GM12878 (cell line): Measurements from ENCODE around the gene PRKCB. TPM values are rescaled to one million over a fixed set of nuclear protein-coding genes. Genes with fewer than 3 reads are reported as not detected.

Experiments
- ATAC-seq: fragments of 200-7000 bp; cut with Tn5 transposase; 3 replicates; pipeline ENCODE4 v1.9.1; 2020; ENCODE audit warnings: mild to moderate bottlenecking, moderate library complexity
- BruUV-seq: library from RNA; stranded (reverse); fragments of 400-500 nt; replicated peaks from 2 replicates; lab custom pipeline; 2021; lab: Mats Ljungman, UMichigan
- CTCF ChIA-PET: fragments of 300-600 bp; sonication (Branson Sonifier 250); formaldehyde crosslinking; extraction: SDS; loops from one replicate; lab custom pipeline; 2021; ENCODE audit warnings: inconsistent platforms; lab: Yijun Ruan, JAX
- POLR2A ChIA-PET: fragments of 350-600 bp; formaldehyde crosslinking; extraction: SDS; loops from one replicate; lab custom pipeline; 2021; ENCODE audit warnings: inconsistent platforms; lab: Charles Lee
- RAD21 ChIA-PET: fragments of 300-600 bp; sonication (Branson Sonifier 250); formaldehyde crosslinking; loops from one replicate; lab custom pipeline; 2023; ENCODE audit warnings: antibody characterized with exemption; ENCODE audit not compliant: unreplicated experiment; lab: Charles Lee
- SMC1A ChIA-PET: fragments of 300-600 bp; sonication (Branson Sonifier 250); formaldehyde crosslinking; loops from one replicate; lab custom pipeline; 2023; ENCODE audit not compliant: unreplicated experiment, uncharacterized antibody; lab: Charles Lee
- DNase-seq: peaks from one replicate; pipeline ENCODE4 v3.0.0-alpha.2; 2011; ENCODE audit warnings: low read depth, low spot score
- FAIRE-seq: peaks from 3 replicates; lab custom pipeline; 2011; peaks lifted over from hg19 to GRCh38; lab: Jason Lieb, UNC
- H2AFZ ChIP-seq: 2 replicates; pipeline ENCODE4 v1.6.0; 2011; ENCODE audit warnings: low read depth, low read length, control low read depth; ENCODE audit not compliant: control insufficient read depth
- H3K27ac ChIP-seq: 2 replicates; pipeline ENCODE4 v1.5.1; 2011; ENCODE audit warnings: control low read depth; ENCODE audit not compliant: control insufficient read depth, insufficient read depth
- H3K27me3 ChIP-seq, 2 experiments: replicated peaks in 1 of 2; 2 replicates each; pipeline versions ENCODE4 v1.6.0 to v1.6.1; 2011; ENCODE audit warnings: low read length in 1 of 2; ENCODE audit not compliant: control insufficient read depth in 2 of 2, insufficient read depth in 2 of 2
- H3K36me3 ChIP-seq, 2 experiments: 2 replicates each; pipeline ENCODE4 v1.5.1; 2011; ENCODE audit warnings: low read length in 1 of 2; ENCODE audit not compliant: control insufficient read depth in 2 of 2, insufficient read depth in 2 of 2
- H3K4me1 ChIP-seq: 2 replicates; pipeline ENCODE4 v1.6.1; 2011; ENCODE audit warnings: mild to moderate bottlenecking, low read length, moderate library complexity, mixed read lengths; ENCODE audit not compliant: control insufficient read depth, insufficient read depth
- H3K4me2 ChIP-seq: 2 replicates; pipeline ENCODE4 v1.6.0; 2011; ENCODE audit warnings: control low read depth; ENCODE audit not compliant: control insufficient read depth, insufficient read depth
- H3K4me3 ChIP-seq: fragments of 200-600 bp; sonication (generic); 2 replicates; pipeline ENCODE4 v1.5.1; 2016
- H3K79me2 ChIP-seq: 2 replicates; pipeline ENCODE4 v1.6.0; 2011; ENCODE audit warnings: low read length; ENCODE audit not compliant: control insufficient read depth, insufficient read depth
- H3K9ac ChIP-seq: 2 replicates; pipeline ENCODE4 v1.8.0; 2011; ENCODE audit warnings: low read length, control low read depth, mixed read lengths; ENCODE audit not compliant: control insufficient read depth, insufficient read depth
- H3K9me3 ChIP-seq: replicated peaks from 3 replicates; pipeline ENCODE4 v1.5.1; 2011; ENCODE audit warnings: mild to moderate bottlenecking, low read length; ENCODE audit not compliant: control insufficient read depth, insufficient read depth
- H4K20me1 ChIP-seq: 2 replicates; pipeline ENCODE4 v1.6.0; 2011; ENCODE audit not compliant: control insufficient read depth, insufficient read depth
- E2F4 ChIP-seq: IDR thresholded peaks from 2 replicates; pipeline ENCODE4 v1.6.1; 2012; ENCODE audit warnings: low read depth, low read length, improper control_type of control experiment
- NR2F1 ChIP-seq: fragments of 450-650 bp; conservative IDR thresholded peaks from 2 replicates; pipeline ENCODE4 v1.6.1; 2017; ENCODE audit warnings: mild to moderate bottlenecking
- RUNX3 ChIP-seq: IDR thresholded peaks from 2 replicates; pipeline ENCODE4 v1.6.1; 2012; ENCODE audit warnings: low read length, inconsistent platforms
- SMAD1 ChIP-seq: fragments of 450-650 bp; IDR thresholded peaks from 2 replicates; pipeline ENCODE4 v1.6.1; 2018; ENCODE audit warnings: mild to moderate bottlenecking, low read depth; ENCODE audit not compliant: partially characterized antibody
- STAT1 ChIP-seq: fragments of 450-650 bp; conservative IDR thresholded peaks from 2 replicates; pipeline ENCODE4 v1.6.1; 2014; ENCODE audit warnings: antibody characterized with exemption, mild to moderate bottlenecking
- WGBS: methylation state at CpG from one replicate; pipeline ENCODE4 v1.1.6; 2016; ENCODE audit warnings: low lambda C conversion rate; ENCODE audit not compliant: insufficient replicate concordance, insufficient coverage; ENCODE audit errors: missing lambda C conversion rate; 5-methylcytosine and 5-hydroxymethylcytosine counted together
- in situ Hi-C: fragments of 300-500 bp; cut with MboI; formaldehyde crosslinking; loops from 9 replicates; pipeline ENCODE4 v1.14.3; 2018; ENCODE audit warnings: mixed read lengths
- intact Hi-C: fragments of 100-400 bp; cut with micrococcal nuclease; formaldehyde crosslinking; loops from one replicate; pipeline ENCODE4 v1.14.2; 2022; ENCODE audit not compliant: unreplicated experiment
- polyA plus RNA-seq, 11 experiments: library from polyadenylated mRNA; depleted of rRNA in 4 of 11; unstranded in 6 of 11; stranded (reverse) in 5 of 11; fragments of >200 nt; fragmentation: Nextera tagmentation in 4 of 11; fragmentation: Illumina TruSeq in 1 of 11; extraction: Ambion mirVana in 4 of 11; extraction: Trizol in 1 of 11; gene quantifications; 1 replicate in 1 of 11; 2 replicates in 10 of 11; pipeline versions ENCODE4 v1.2.1 to v1.2.3, GENCODE V29; 2011 to 2016; ENCODE audit warnings: inconsistent platforms in 2 of 11, missing spikeins in 2 of 11, low read depth in 1 of 11
- total RNA-seq, 4 experiments: library from RNA; depleted of rRNA in 3 of 4; stranded (reverse); fragments of >200 nt in 3 of 4; fragmentation: Illumina TruSeq in 1 of 4; extraction: Trizol in 1 of 4; gene quantifications; 2 replicates each; pipeline versions ENCODE4 v1.2.1 to v1.2.3, GENCODE V29; 2013 to 2021
- TF ChIP-seq, protein P1 (sequence below): fragments of 450-650 bp; IDR thresholded peaks from 2 replicates; pipeline ENCODE4 v1.6.1; 2017; ENCODE audit warnings: borderline replicate concordance

PRKCB gene
- total and polyA plus RNA-seq, 10 of the 15 experiments (the other 5 are each of a cell fraction or from before 2014, with no cell fraction given): 21.4 to 158 (median 97.3) TPM

DNA sequence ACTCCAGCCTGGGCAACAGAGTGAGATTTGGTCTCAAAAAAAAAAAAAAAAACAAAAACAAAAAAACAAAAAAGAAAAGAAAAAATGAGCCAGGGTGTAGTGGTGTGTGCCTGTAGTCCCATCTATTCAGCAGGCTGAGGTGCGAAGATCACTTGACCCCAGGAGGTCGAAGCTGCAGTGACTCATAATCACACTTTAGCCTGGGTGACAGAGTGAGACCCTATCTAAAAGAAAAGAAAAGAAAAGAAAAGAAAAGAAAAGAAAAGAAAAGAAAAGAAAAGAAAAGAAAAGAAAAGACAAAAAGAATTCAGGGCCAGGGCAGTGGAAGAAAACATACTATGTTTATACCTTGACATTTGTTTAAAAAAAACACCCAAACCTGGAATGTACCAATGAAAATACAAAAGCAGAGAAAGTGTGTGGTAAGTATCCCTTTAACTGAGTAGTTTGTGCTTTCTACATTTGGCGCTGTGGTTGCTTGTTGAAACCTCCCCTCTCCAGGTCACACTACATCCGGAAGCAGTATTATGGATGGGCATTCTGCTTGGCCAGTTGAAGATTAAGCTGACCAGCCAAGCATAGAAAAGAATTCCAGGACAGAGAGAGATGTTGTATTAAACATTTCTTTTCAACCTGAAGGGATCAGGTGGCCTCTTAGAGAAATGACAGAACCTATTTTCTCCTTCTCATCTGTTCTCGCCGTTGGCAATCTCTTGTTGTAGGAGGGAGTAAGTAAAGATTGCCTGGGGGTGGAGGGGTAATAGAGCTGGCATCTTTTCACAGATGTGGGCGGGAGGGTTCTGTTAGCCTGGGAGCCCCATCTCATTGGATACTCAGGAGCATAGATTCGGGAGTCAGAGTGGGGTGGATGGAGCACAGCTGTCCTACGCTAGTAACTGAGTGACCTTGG, 12.1 kb upstream of the PRKCB start:
- CTCF ChIA-PET: interaction anchor here (11.6 kb wide), 1 partner anchor 18 kb away, joined by 89 read pairs; no protein-coding TSS in a partner anchor
- FAIRE-seq (no peak), DNase-seq (no peak)

More for the DNA sequence above, 12.1 kb upstream of the PRKCB start:
- Histone ChIP-seq H3K27me3 (no peaks in the 10 kb centered on the region), H3K36me3 (no peaks in the 10 kb centered on the region), H3K27ac (no peak overlapping the region), H3K4me1 (peaks cover 21% of the 10 kb centered on the region), H3K4me3 (no peak overlapping the region), H4K20me1 (no peaks in the 10 kb centered on the region), H3K9ac (no peak overlapping the region), H3K4me2 (no peak overlapping the region)
- ChIA-PET SMC1A (interaction anchor here (0.6 to 1.9 kb wide), 3 partner anchors 14 to 21 kb away, joined by 3 to 8 read pairs (median 3); no protein-coding TSS in a partner anchor), POLR2A (interaction anchor here (0.7 kb wide), 1 partner anchor 11 kb away, joined by 3 read pairs; no protein-coding TSS in a partner anchor), RAD21 (interaction anchor here (0.7 to 1.2 kb wide), 2 partner anchors 15 to 20 kb away, joined by 3 to 4 read pairs; no protein-coding TSS in a partner anchor)
- 77% methylated on average over 9 of the region's 9 CpGs for WGBS
- in situ Hi-C loops (no loop called here), intact Hi-C loops (no loop called here)
- ATAC-seq: no peak
- TF ChIP-seq E2F4: no peak
- no peak for TF ChIP-seq SMAD1
- TF ChIP-seq RUNX3: peak; percentile 11; the same call in 1 of the 2 replicates
- TF ChIP-seq, protein P1, sequence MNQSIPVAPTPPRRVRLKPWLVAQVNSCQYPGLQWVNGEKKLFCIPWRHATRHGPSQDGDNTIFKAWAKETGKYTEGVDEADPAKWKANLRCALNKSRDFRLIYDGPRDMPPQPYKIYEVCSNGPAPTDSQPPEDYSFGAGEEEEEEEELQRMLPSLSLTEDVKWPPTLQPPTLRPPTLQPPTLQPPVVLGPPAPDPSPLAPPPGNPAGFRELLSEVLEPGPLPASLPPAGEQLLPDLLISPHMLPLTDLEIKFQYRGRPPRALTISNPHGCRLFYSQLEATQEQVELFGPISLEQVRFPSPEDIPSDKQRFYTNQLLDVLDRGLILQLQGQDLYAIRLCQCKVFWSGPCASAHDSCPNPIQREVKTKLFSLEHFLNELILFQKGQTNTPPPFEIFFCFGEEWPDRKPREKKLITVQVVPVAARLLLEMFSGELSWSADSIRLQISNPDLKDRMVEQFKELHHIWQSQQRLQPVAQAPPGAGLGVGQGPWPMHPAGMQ: no peak
- no peak for TF ChIP-seq STAT1
- TF ChIP-seq NR2F1: 0 out of 2 replicates have a peak, but pooled peaks have one; percentile 22
- TF ChIP-seq, all 136 proteins: peak for 2
- no peak overlapping the region for H2AFZ ChIP-seq
- peaks cover under 1% of the 10 kb centered on the region; the same call in 1 of the 3 replicates for H3K9me3 ChIP-seq
- no TSS peak for BruUV-seq
- no peaks in the 10 kb centered on the region for H3K79me2 ChIP-seq
